DND-41 (cell line): ENCODE measurements around the gene CLEC5A.

Experiments used
- CTCF ChIP-seq: IDR thresholded peaks from 2 replicates; pipeline ENCODE4 v1.5.1; 2012; ENCODE audit warnings: borderline replicate concordance, low read length, moderate library complexity, mild to moderate bottlenecking; ENCODE audit not compliant: poor library complexity, severe bottlenecking; ENCODE audit errors: extremely low read depth
- EZH2 ChIP-seq: IDR thresholded peaks from 3 replicates; pipeline ENCODE4 v1.6.1; 2012; ENCODE audit warnings: borderline replicate concordance, low read depth, mild to moderate bottlenecking, moderate library complexity, low read length, inconsistent platforms; ENCODE audit not compliant: severe bottlenecking

DNA sequence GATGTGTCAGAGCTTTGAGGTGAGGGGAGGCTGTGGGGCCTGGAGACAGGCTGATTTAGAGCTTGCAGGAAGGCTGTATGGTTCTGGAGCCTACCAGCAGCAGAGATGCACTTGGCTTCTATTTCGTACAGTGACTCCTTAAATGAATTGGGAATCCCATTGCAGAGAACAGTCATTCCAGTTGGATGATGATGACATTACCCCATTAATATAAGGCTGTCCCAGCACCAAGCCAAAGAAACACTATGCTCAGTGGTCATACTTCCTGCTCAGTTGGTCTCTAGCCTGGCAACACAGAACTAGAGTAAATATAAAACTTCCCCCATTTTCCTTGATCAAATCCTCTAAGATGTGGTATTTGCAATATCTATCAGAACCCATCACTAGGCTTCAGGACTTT is 5.7 kb upstream of the CLEC5A start:
- TF ChIP-seq CTCF (no peak), EZH2 (no peak)
